HCT116 (cell line): ENCODE measurements around the gene XRCC3. TPM values are rescaled to one million over a fixed set of nuclear protein-coding genes. Genes with fewer than 3 reads are reported as not detected.

Experiments used
- ATAC-seq: fragments of 200-7000 bp; cut with Tn5 transposase; 2 replicates; pipeline ENCODE4 v1.9.1; 2020; ENCODE audit warnings: mild to moderate bottlenecking, moderate library complexity
- BruUV-seq: library from RNA; stranded (reverse); fragments of 400-500 nt; replicated peaks from 2 replicates; lab custom pipeline; 2021; lab: Mats Ljungman, UMichigan
- CTCF ChIA-PET: fragments of 300-600 bp; sonication (Branson Sonifier 250); formaldehyde crosslinking; loops from one replicate; lab custom pipeline; 2021; ENCODE audit warnings: antibody characterized with exemption; lab: Charles Lee
- POLR2A ChIA-PET: fragments of 300-600, 350-600 bp; sonication (Branson Sonifier 250); formaldehyde crosslinking; loops from one replicate; lab custom pipeline; 2021; ENCODE audit warnings: antibody characterized with exemption; lab: Charles Lee
- RAD21 ChIA-PET, 2 experiments: fragments of 300-600 bp; sonication (Branson Sonifier 250); formaldehyde crosslinking; loops; one replicate each; lab custom pipeline; 2023; ENCODE audit warnings: low total read pairs in 2 of 2; ENCODE audit not compliant: uncharacterized antibody in 2 of 2, unreplicated experiment in 2 of 2, low non-redundant PET in 1 of 2; lab: Charles Lee
- DNase-seq: peaks from one replicate; pipeline ENCODE4 v3.0.0-alpha.2; 2010; ENCODE audit warnings: low read depth, low spot score
- H2AFZ ChIP-seq: fragments of 200-600 bp; shearing (Covaris generic), sonication (generic); 2 replicates; pipeline ENCODE4 v1.6.1; 2017; ENCODE audit warnings: low read depth, mixed run types, mixed read lengths, antibody characterized with exemption, low read length; ENCODE audit not compliant: poor library complexity, severe bottlenecking
- H3K27ac ChIP-seq: 2 replicates; pipeline ENCODE4 v1.5.1; 2012; ENCODE audit warnings: low read depth, low read length
- H3K27me3 ChIP-seq: fragments of 200-600 bp; sonication (generic); 2 replicates; pipeline ENCODE4 v1.6.1; 2016; ENCODE audit warnings: mixed run types, low read length, mixed read lengths; ENCODE audit not compliant: insufficient read depth
- H3K36me3 ChIP-seq, 2 experiments: fragments of 200-500 bp in 1 of 2; fragments of 200-600 bp in 1 of 2; sonication (Bioruptor generic) in 1 of 2; sonication (generic) in 1 of 2; 2 replicates each; pipeline versions ENCODE4 v1.5.1 to v1.6.1; 2014 to 2016; ENCODE audit warnings: low read length in 2 of 2, inconsistent platforms in 1 of 2, mixed read lengths in 1 of 2, mixed run types in 1 of 2; ENCODE audit not compliant: insufficient read depth in 2 of 2, control insufficient read depth in 1 of 2
- H3K4me1 ChIP-seq, 2 experiments: fragments of 200-600 bp in 1 of 2; sonication (generic) in 1 of 2; 2 replicates each; pipeline versions ENCODE4 v1.5.1 to v1.6.1; 2012 to 2017; ENCODE audit warnings: low read length in 2 of 2, inconsistent platforms in 1 of 2, mild to moderate bottlenecking in 1 of 2, mixed read lengths in 1 of 2, mixed run types in 1 of 2, moderate library complexity in 1 of 2; ENCODE audit not compliant: insufficient read depth in 2 of 2, control insufficient read depth in 1 of 2
- H3K4me2 ChIP-seq: fragments of 200-600 bp; sonication (generic); 2 replicates; pipeline ENCODE4 v1.6.1; 2017; ENCODE audit warnings: mixed run types, low read length, mixed read lengths
- H3K4me3 ChIP-seq, 2 experiments: fragments of 200-600 bp in 1 of 2; sonication (generic) in 1 of 2; replicated peaks in 1 of 2; 2 replicates each; pipeline ENCODE4 v1.5.1; 2011 to 2016; ENCODE audit warnings: low read length in 2 of 2, control low read depth in 1 of 2, low read depth in 1 of 2, mild to moderate bottlenecking in 1 of 2, mixed read lengths in 1 of 2, mixed run types in 1 of 2
- H3K79me2 ChIP-seq: fragments of 200-600 bp; sonication (generic); 2 replicates; pipeline ENCODE4 v1.6.1; 2017; ENCODE audit warnings: mild to moderate bottlenecking, mixed run types, low read length, moderate library complexity, mixed read lengths; ENCODE audit not compliant: insufficient read depth
- H3K9ac ChIP-seq: fragments of 200-600 bp; sonication (generic); 2 replicates; pipeline ENCODE4 v1.6.1; 2016; ENCODE audit warnings: low read length, mixed read lengths
- H3K9me2 ChIP-seq: fragments of 200-600 bp; sonication (generic), shearing (Covaris generic); 2 replicates; pipeline ENCODE4 v1.6.1; 2017; ENCODE audit warnings: mixed run types, mild to moderate bottlenecking, moderate library complexity; ENCODE audit not compliant: insufficient read depth
- H3K9me3 ChIP-seq, 2 experiments: fragments of 200-500 bp in 1 of 2; fragments of 200-600 bp in 1 of 2; sonication (Bioruptor generic) in 1 of 2; sonication (generic) in 1 of 2; 2 replicates each; pipeline ENCODE4 v1.6.1; 2014 to 2017; ENCODE audit warnings: low read length in 2 of 2, mixed read lengths in 2 of 2, inconsistent platforms in 1 of 2, low read depth in 1 of 2, mild to moderate bottlenecking in 1 of 2, mixed run types in 1 of 2, moderate library complexity in 1 of 2; ENCODE audit not compliant: control insufficient read depth in 1 of 2, insufficient read depth in 1 of 2
- H4K20me1 ChIP-seq: fragments of 200-600 bp; sonication (generic), shearing (Covaris generic); 2 replicates; pipeline ENCODE4 v1.6.1; 2017; ENCODE audit warnings: mixed run types, mild to moderate bottlenecking, moderate library complexity; ENCODE audit not compliant: insufficient read depth
- ATF3 ChIP-seq: IDR thresholded peaks from 2 replicates; pipeline ENCODE4 v1.6.1; 2012
- CTCF ChIP-seq, 3 experiments: fragments of 200-600 bp in 1 of 3; sonication (generic) in 1 of 3; IDR thresholded peaks in 2 of 3; conservative IDR thresholded peaks in 1 of 3; 2 replicates each; pipeline ENCODE4 v1.5.1; 2012 to 2017; ENCODE audit warnings: low read depth in 2 of 3, low read length in 2 of 3, antibody characterized with exemption in 1 of 3, borderline replicate concordance in 1 of 3, control low read depth in 1 of 3, mild to moderate bottlenecking in 1 of 3, mixed read lengths in 1 of 3, mixed run types in 1 of 3, moderate library complexity in 1 of 3; ENCODE audit not compliant: insufficient read depth in 1 of 3
- ELF1 ChIP-seq: IDR thresholded peaks from 2 replicates; pipeline ENCODE4 v1.6.1; 2012; ENCODE audit warnings: low read depth, borderline replicate concordance
- EZH2 ChIP-seq: fragments of 200-600 bp; sonication (generic); IDR thresholded peaks from 2 replicates; pipeline ENCODE4 v1.6.1; 2017; ENCODE audit warnings: antibody characterized with exemption, mixed run types
- FOSL1 ChIP-seq: IDR thresholded peaks from 2 replicates; pipeline ENCODE4 v1.6.1; 2012; ENCODE audit warnings: low read depth
- JUND ChIP-seq: IDR thresholded peaks from 2 replicates; pipeline ENCODE4 v1.6.1; 2012
- RAD21 ChIP-seq: IDR thresholded peaks from 2 replicates; pipeline ENCODE4 v1.6.1; 2012; ENCODE audit warnings: low read depth, mild to moderate bottlenecking
- TCF7L2 ChIP-seq: IDR thresholded peaks from 2 replicates; pipeline ENCODE4 v1.7.0; 2011; ENCODE audit warnings: borderline replicate concordance, inconsistent platforms; ENCODE audit not compliant: insufficient read depth, insufficient read length; ENCODE audit errors: extremely low read depth
- YY1 ChIP-seq: IDR thresholded peaks from 2 replicates; pipeline ENCODE4 v1.6.1; 2011; ENCODE audit warnings: low read length, low read depth, moderate library complexity, mild to moderate bottlenecking; ENCODE audit not compliant: insufficient replicate concordance; ENCODE audit errors: extremely low read depth
- ZBTB33 ChIP-seq: IDR thresholded peaks from 2 replicates; pipeline ENCODE4 v1.6.1; 2011; ENCODE audit warnings: mild to moderate bottlenecking, low read length, moderate library complexity; ENCODE audit not compliant: insufficient replicate concordance; ENCODE audit errors: extremely low read depth
- intact Hi-C: fragments of 100-400 bp; cut with micrococcal nuclease; formaldehyde crosslinking; loops from 2 replicates; pipeline ENCODE4 v1.10.0; 2022
- total RNA-seq: library from RNA; stranded (reverse); gene quantifications from one replicate; pipeline ENCODE4 v1.2.1, GENCODE V29; 2021; ENCODE audit not compliant: unreplicated experiment

Gene XRCC3
- total RNA-seq, 1 experiment from 2014 or later: 48.7 TPM

- Histone ChIP-seq H2AFZ (no peak overlapping the region), H3K27ac (no peak overlapping the region), H3K27me3 (no peaks in the 10 kb centered on the region), H3K36me3 (peaks cover 0 to 9% of the 10 kb centered on the region in 2 experiments; a peak in 2 of 4 replicates), H3K4me3 (no peak overlapping the region), H3K4me2 (no peak overlapping the region), H3K9me2 (no peaks in the 10 kb centered on the region), H3K4me1 (peaks cover 15 to 30% of the 10 kb centered on the region in 2 experiments), H3K9ac (no peak overlapping the region), H4K20me1 (no peaks in the 10 kb centered on the region), H3K9me3 (no peaks in the 10 kb centered on the region), H3K79me2 (peaks cover 45% of the 10 kb centered on the region)
- DNase-seq: no peak
- no TSS peak for BruUV-seq
- TF ChIP-seq ZBTB33 (no peak), CTCF (IDR thresholded peaks at IDR 0.05 in 2 of 3, conservative IDR thresholded peaks at IDR 0.05 in 1 of 3; ENCODE audit: borderline replicate concordance in 1 of 3, insufficient read depth in 1 of 3, low read depth in 2 of 3, low read length in 2 of 3) (no peak), FOSL1 (no peak), ATF3 (no peak), RAD21 (no peak), ELF1 (no peak), EZH2 (no peak), TCF7L2 (no peak), YY1 (no peak), JUND (no peak)
- ChIA-PET POLR2A (no interaction called here), CTCF (no interaction called here), RAD21 (no interaction called here)
- intact Hi-C loops: no loop called here
- no peak for ATAC-seq
These were observed 8.9 kb upstream of the XRCC3 start for GRCh38 chr14:103724116-103724515.
